HG03457 (cell line): ENCODE data around the gene SOWAHA.
A peak's percentile ranks its signal among the peaks of the same experiment; 100 is the strongest.
"Not testable (repeated sequence)": the region's sequence is repeated elsewhere in the genome, so short reads cannot be mapped to it uniquely, and the experiment has no call there.

Source experiments
- ATAC-seq: cut with Tn5 transposase; IDR thresholded peaks from one replicate; pipeline ENCODE4 v1.9.1; 2021; ENCODE audit warnings: moderate number of reproducible peaks; ENCODE audit not compliant: unreplicated experiment

Gene SOWAHA

GRCh38 chr5:132806804-132807162 lies 6.3 kb upstream of the SOWAHA start:
- ATAC-seq: not testable (repeated sequence)

- no peak for ATAC-seq
Observed at GRCh38 chr5:132807163-132807838, 5.8 kb upstream of the SOWAHA start.

GRCh38 chr5:132808448-132808847 lies 4.7 kb upstream of the SOWAHA start:
- no peak for ATAC-seq

- no peak for ATAC-seq
Observed at GRCh38 chr5:132808866-132809265, 4.2 kb upstream of the SOWAHA start.

- no peak for ATAC-seq
Observed at GRCh38 chr5:132810605-132811004, 2.5 kb upstream of the SOWAHA start.

GRCh38 chr5:132812123-132812765 lies 858 bp upstream of the SOWAHA start:
- ATAC-seq: no peak

- no peak for ATAC-seq
Observed at GRCh38 chr5:132813599-132814502, 749 bp downstream of the SOWAHA start.

GRCh38 chr5:132814503-132815294 lies 1.6 kb downstream of the SOWAHA start:
- ATAC-seq: no peak

GRCh38 chr5:132815454-132815853 lies 2.4 kb downstream of the SOWAHA start:
- ATAC-seq: no peak

- no peak for ATAC-seq
Observed at GRCh38 chr5:132816083-132816482, 3.0 kb downstream of the SOWAHA start.

GRCh38 chr5:132816554-132816953 lies 3.5 kb downstream of the SOWAHA start:
- no peak for ATAC-seq

GRCh38 chr5:132817011-132817410 lies 3.9 kb downstream of the SOWAHA start:
- no peak for ATAC-seq

GRCh38 chr5:132819468-132819867 lies 6.4 kb downstream of the SOWAHA start:
- no peak for ATAC-seq

GRCh38 chr5:132820162-132820754 lies 7.2 kb downstream of the SOWAHA start:
- ATAC-seq: peak; percentile 53

- no peak for ATAC-seq
Observed at GRCh38 chr5:132821350-132821749, 8.2 kb downstream of the SOWAHA start.

GRCh38 chr5:132821791-132822190 lies 8.7 kb downstream of the SOWAHA start:
- no peak for ATAC-seq

GRCh38 chr5:132822650-132823480 lies 9.8 kb downstream of the SOWAHA start:
- ATAC-seq: no peak

- no peak for ATAC-seq
Observed at GRCh38 chr5:132823481-132824050, 10.5 kb downstream of the SOWAHA start.

- ATAC-seq: no peak
Observed at GRCh38 chr5:132824426-132824825, 11.3 kb downstream of the SOWAHA start.
